WTC11 (cell line): ENCODE data around the gene TBX10. TPM values are rescaled to one million over a fixed set of nuclear protein-coding genes. Genes with fewer than 3 reads are reported as not detected.

ENCODE experiments used
- ATAC-seq: fragments of 200-7000 bp; cut with Tn5 transposase; 2 replicates; pipeline ENCODE4 v1.10.0; 2021; ENCODE audit warnings: mild to moderate bottlenecking, moderate library complexity
- CTCF ChIA-PET: fragments of 300-600 bp; sonication (Branson Sonifier 250); formaldehyde crosslinking; loops from one replicate; lab custom pipeline; 2021; ENCODE audit warnings: antibody characterized with exemption; lab: Charles Lee
- POLR2A ChIA-PET: fragments of 350-600 bp; sonication (Branson Sonifier 250); formaldehyde crosslinking; loops from one replicate; lab custom pipeline; 2021; ENCODE audit warnings: antibody characterized with exemption; lab: Charles Lee
- DNase-seq: peaks from one replicate; pipeline ENCODE4 v3.0.0; 2021; ENCODE audit warnings: low spot score
- H3K27ac Mint-ChIP-seq: 2 replicates; pipeline ENCODE4 v1.8.0; 2021; ENCODE audit warnings: mixed read lengths
- H3K27me3 Mint-ChIP-seq: 2 replicates; pipeline ENCODE4 v1.8.0; 2021; ENCODE audit warnings: low read depth, mild to moderate bottlenecking, moderate library complexity, mixed read lengths
- H3K36me3 Mint-ChIP-seq: 2 replicates; pipeline ENCODE4 v1.8.0; 2021; ENCODE audit warnings: mixed read lengths
- H3K4me1 Mint-ChIP-seq: 2 replicates; pipeline ENCODE4 v1.8.0; 2022; ENCODE audit warnings: mixed read lengths
- H3K4me3 Mint-ChIP-seq: 2 replicates; pipeline ENCODE4 v1.8.0; 2021; ENCODE audit warnings: mild to moderate bottlenecking, moderate library complexity, mixed read lengths
- H3K9me3 Mint-ChIP-seq: 2 replicates; pipeline ENCODE4 v1.8.0; 2021; ENCODE audit warnings: mixed read lengths
- CREB1 ChIP-seq: sonication (generic); formaldehyde crosslinking; IDR thresholded peaks from 2 replicates; pipeline ENCODE4 v1.8.0; 2023; ENCODE audit warnings: mild to moderate bottlenecking, missing genetic modification reagents
- E2F4 ChIP-seq: sonication (generic); formaldehyde crosslinking; IDR thresholded peaks from 2 replicates; pipeline ENCODE4 v1.8.1; 2022; ENCODE audit warnings: low read depth, mild to moderate bottlenecking, moderate library complexity, missing genetic modification reagents, borderline replicate concordance
- E2F5 ChIP-seq: sonication (generic); formaldehyde crosslinking; IDR thresholded peaks from 2 replicates; pipeline ENCODE4 v1.8.1; 2022; ENCODE audit warnings: mild to moderate bottlenecking, moderate library complexity, missing genetic modification reagents
- EMX1 ChIP-seq: fragments of 250-450 bp; sonication (Bioruptor Pico); IDR thresholded peaks from 2 replicates; pipeline ENCODE4 v1.8.0; 2021; ENCODE audit warnings: mild to moderate bottlenecking
- FOXP1 ChIP-seq: sonication (generic); formaldehyde crosslinking; IDR thresholded peaks from 2 replicates; pipeline ENCODE4 v1.8.0; 2022; ENCODE audit warnings: missing genetic modification reagents, mild to moderate bottlenecking, moderate library complexity, borderline replicate concordance
- FOXP4 ChIP-seq: sonication (generic); formaldehyde crosslinking; IDR thresholded peaks from 2 replicates; pipeline ENCODE4 v1.8.0; 2022; ENCODE audit warnings: mild to moderate bottlenecking, missing genetic modification reagents
- GRHL2 ChIP-seq: fragments of 250-450 bp; sonication (Bioruptor Pico); IDR thresholded peaks from 2 replicates; pipeline ENCODE4 v1.8.0; 2022; ENCODE audit warnings: mild to moderate bottlenecking, moderate library complexity; ENCODE audit not compliant: insufficient replicate concordance, severe bottlenecking
- GTF2I ChIP-seq: fragments of 250-450 bp; sonication (Bioruptor Pico); conservative IDR thresholded peaks from 2 replicates; pipeline ENCODE4 v1.4.0; 2021; ENCODE audit warnings: mild to moderate bottlenecking
- HMGXB4 ChIP-seq: sonication (generic); formaldehyde crosslinking; IDR thresholded peaks from 2 replicates; pipeline ENCODE4 v1.8.1; 2023; ENCODE audit warnings: mild to moderate bottlenecking, moderate library complexity, missing genetic modification reagents
- MLX ChIP-seq: sonication (generic); formaldehyde crosslinking; IDR thresholded peaks from 2 replicates; pipeline ENCODE4 v1.8.1; 2023; ENCODE audit warnings: mild to moderate bottlenecking, missing genetic modification reagents, moderate library complexity
- NFATC4 ChIP-seq: fragments of 250-450 bp; sonication (Bioruptor Pico); IDR thresholded peaks from 2 replicates; pipeline ENCODE4 v1.9.0; 2021; ENCODE audit warnings: mild to moderate bottlenecking
- PRDM15 ChIP-seq: sonication (generic); formaldehyde crosslinking; IDR thresholded peaks from 2 replicates; pipeline ENCODE4 v1.8.0; 2022; ENCODE audit warnings: missing genetic modification reagents
- RORB ChIP-seq: fragments of 250-450 bp; sonication (Bioruptor Pico); IDR thresholded peaks from 2 replicates; pipeline ENCODE4 v1.9.0; 2021; ENCODE audit warnings: mild to moderate bottlenecking
- SOX15 ChIP-seq: fragments of 250-450 bp; sonication (Bioruptor Pico); IDR thresholded peaks from 2 replicates; pipeline ENCODE4 v1.9.0; 2021; ENCODE audit warnings: mild to moderate bottlenecking
- TCF7 ChIP-seq: sonication (generic); formaldehyde crosslinking; IDR thresholded peaks from 2 replicates; pipeline ENCODE4 v1.8.0; 2022; ENCODE audit warnings: mild to moderate bottlenecking, low read depth, missing genetic modification reagents, moderate library complexity
- TEAD1 ChIP-seq: sonication (generic); formaldehyde crosslinking; IDR thresholded peaks from 2 replicates; pipeline ENCODE4 v1.8.0; 2022; ENCODE audit warnings: mild to moderate bottlenecking, missing genetic modification reagents
- USF2 ChIP-seq: sonication (generic); formaldehyde crosslinking; IDR thresholded peaks from 2 replicates; pipeline ENCODE4 v1.8.1; 2023; ENCODE audit warnings: mild to moderate bottlenecking, missing genetic modification reagents, moderate library complexity
- ZBTB43 ChIP-seq: sonication (generic); formaldehyde crosslinking; IDR thresholded peaks from 2 replicates; pipeline ENCODE4 v1.8.1; 2023; ENCODE audit warnings: mild to moderate bottlenecking, missing genetic modification reagents
- ZNF219 ChIP-seq: sonication (generic); formaldehyde crosslinking; IDR thresholded peaks from 2 replicates; pipeline ENCODE4 v1.8.0; 2023; ENCODE audit warnings: missing genetic modification reagents, mild to moderate bottlenecking, borderline replicate concordance
- ZNF416 ChIP-seq: fragments of 250-450 bp; sonication (Bioruptor Pico); IDR thresholded peaks from 2 replicates; pipeline ENCODE4 v1.9.0; 2021; ENCODE audit warnings: mild to moderate bottlenecking, inconsistent platforms
- ZSCAN18 ChIP-seq: fragments of 250-450 bp; sonication (Bioruptor Pico); IDR thresholded peaks from 2 replicates; pipeline ENCODE4 v2.1.2; 2022; ENCODE audit warnings: mild to moderate bottlenecking, moderate library complexity
- total RNA-seq: library from RNA; stranded (reverse); gene quantifications from 3 replicates; pipeline ENCODE4 v1.2.3, GENCODE V29; 2021

The TBX10 gene
- total RNA-seq, 1 experiment from 2014 or later = not detected

GRCh38 chr11:67613313-67613959 lies 26.1 kb downstream of the TBX10 start (continued):
- no peak for TF ChIP-seq ZNF416 (CRISPR knock-in tag)
- TF ChIP-seq MLX (CRISPR knock-in tag) = no peak
- TF ChIP-seq GTF2I (CRISPR knock-in tag) = no peak
- TF ChIP-seq USF2 (CRISPR knock-in tag) = no peak
- no peak for TF ChIP-seq E2F4 (CRISPR knock-in tag)
- TF ChIP-seq NFATC4 (CRISPR knock-in tag) = no peak
- no peak for TF ChIP-seq E2F5 (CRISPR knock-in tag)

GRCh38 chr11:67612751-67613150 lies 26.8 kb downstream of the TBX10 start:
- ATAC-seq = no peak
- no peak for DNase-seq
- Mint-ChIP-seq H3K27ac (no peak overlapping the region), H3K9me3 (no peaks in the 10 kb centered on the region), H3K36me3 (peaks cover 21% of the 10 kb centered on the region), H3K27me3 (peaks cover 21% of the 10 kb centered on the region), H3K4me3 (no peak overlapping the region), H3K4me1 (peaks cover 30% of the 10 kb centered on the region)
- POLR2A ChIA-PET = no interaction called here
- CTCF ChIA-PET = interaction anchor here (1.1 to 10.2 kb wide), 4 partner anchors 17 to 40 kb away, joined by 3 to 200 read pairs (median 36); partner anchors contain the start of genes GSTP1 and NUDT8
- TF ChIP-seq USF2 (CRISPR knock-in tag) (no peak), CREB1 (CRISPR knock-in tag) (no peak), ZSCAN18 (CRISPR knock-in tag) (no peak), TEAD1 (CRISPR knock-in tag) (no peak), GRHL2 (CRISPR knock-in tag) (no peak), HMGXB4 (no peak), PRDM15 (CRISPR knock-in tag) (no peak), ZNF219 (CRISPR knock-in tag) (no peak), EMX1 (CRISPR knock-in tag) (no peak), TCF7 (no peak), RORB (CRISPR knock-in tag) (no peak), ZBTB43 (CRISPR knock-in tag) (no peak), FOXP4 (CRISPR knock-in tag) (no peak), FOXP1 (no peak), SOX15 (CRISPR knock-in tag) (no peak)
